HEK293 (cell line): ENCODE data around the gene IL17REL.

ENCODE experiments used
- CTCF ChIA-PET: fragments of 350-600 bp; formaldehyde crosslinking; extraction: SDS; loops from one replicate; lab custom pipeline; 2021; ENCODE audit warnings: antibody characterized with exemption; lab: Yijun Ruan, JAX
- POLR2A ChIA-PET: fragments of 300-600 bp; formaldehyde crosslinking; extraction: SDS; loops from one replicate; lab custom pipeline; 2020; ENCODE audit warnings: antibody characterized with exemption, inconsistent platforms; lab: Yijun Ruan, JAX
- H3K27ac ChIP-seq: fragments of 200-500 bp; sonication (Bioruptor generic); 2 replicates; pipeline ENCODE4 v1.5.1; 2014; ENCODE audit warnings: low read depth, low read length, control low read depth, inconsistent platforms; ENCODE audit errors: extremely low read depth
- H3K36me3 ChIP-seq, 2 experiments: fragments of 200-500 bp in 1 of 2; sonication (Bioruptor generic) in 1 of 2; 1 replicate in 1 of 2; 2 replicates in 1 of 2; pipeline ENCODE4 v1.5.1; 2014 to 2017; ENCODE audit warnings: inconsistent platforms in 2 of 2, low read length in 2 of 2; ENCODE audit not compliant: control insufficient read depth in 2 of 2, insufficient read depth in 1 of 2
- H3K4me1 ChIP-seq: fragments of 200-500 bp; sonication (Bioruptor generic); 2 replicates; pipeline ENCODE4 v1.5.1; 2014; ENCODE audit warnings: mild to moderate bottlenecking, low read length, inconsistent platforms; ENCODE audit not compliant: control insufficient read depth, insufficient read depth
- H3K4me3 ChIP-seq: 2 replicates; pipeline ENCODE4 v1.5.1; 2011; ENCODE audit warnings: low read depth, mild to moderate bottlenecking, control low read depth, low read length, moderate library complexity
- H3K9me3 ChIP-seq: fragments of 200-500 bp; sonication (Bioruptor generic); 2 replicates; pipeline ENCODE4 v1.5.1; 2014; ENCODE audit warnings: low read depth, low read length, inconsistent platforms; ENCODE audit not compliant: control insufficient read depth, insufficient read depth
- BCL11B ChIP-seq: fragments of 450-650 bp; formaldehyde crosslinking; IDR thresholded peaks from 2 replicates; pipeline ENCODE4 v1.5.1; 2016; ENCODE audit warnings: low read depth, missing biosample characterization, missing genetic modification characterization
- BCL6B ChIP-seq: fragments of 450-650 bp; formaldehyde crosslinking; IDR thresholded peaks from 2 replicates; pipeline ENCODE4 v1.5.1; 2017; ENCODE audit warnings: missing biosample characterization, missing genetic modification characterization
- CTCF ChIP-seq: fragments of 450-650 bp; formaldehyde crosslinking; IDR thresholded peaks from 2 replicates; pipeline ENCODE4 v1.5.1; 2016; ENCODE audit warnings: missing biosample characterization, missing genetic modification characterization
- EGR2 ChIP-seq: fragments of 450-650 bp; formaldehyde crosslinking; IDR thresholded peaks from 2 replicates; pipeline ENCODE4 v1.5.1; 2016; ENCODE audit warnings: low read depth, missing biosample characterization, missing genetic modification characterization
- KLF1 ChIP-seq: fragments of 450-650 bp; formaldehyde crosslinking; IDR thresholded peaks from 2 replicates; pipeline ENCODE4 v1.5.1; 2016; ENCODE audit warnings: missing biosample characterization, missing genetic modification characterization
- KLF16 ChIP-seq: fragments of 450-650 bp; formaldehyde crosslinking; IDR thresholded peaks from 2 replicates; pipeline ENCODE4 v1.5.1; 2017; ENCODE audit warnings: missing biosample characterization, missing genetic modification characterization
- PATZ1 ChIP-seq: fragments of 450-650 bp; formaldehyde crosslinking; IDR thresholded peaks from 2 replicates; pipeline ENCODE4 v1.5.1; 2016; ENCODE audit warnings: missing biosample characterization, missing genetic modification characterization
- SETDB1 ChIP-seq: IDR thresholded peaks from one replicate; pipeline ENCODE4 v1.6.1; 2017; ENCODE audit warnings: mild to moderate bottlenecking, low read length, moderate library complexity, mixed read lengths; ENCODE audit not compliant: insufficient read length
- YY2 ChIP-seq: fragments of 450-650 bp; formaldehyde crosslinking; IDR thresholded peaks from 2 replicates; pipeline ENCODE4 v1.5.1; 2016; ENCODE audit warnings: missing biosample characterization, missing genetic modification characterization
- ZBTB7A ChIP-seq: fragments of 450-650 bp; formaldehyde crosslinking; IDR thresholded peaks from 2 replicates; pipeline ENCODE4 v1.5.1; 2016; ENCODE audit warnings: low read depth, missing biosample characterization, missing genetic modification characterization
- ZBTB8A ChIP-seq: fragments of 450-650 bp; formaldehyde crosslinking; IDR thresholded peaks from 2 replicates; pipeline ENCODE4 v1.5.1; 2016; ENCODE audit warnings: missing biosample characterization, missing genetic modification characterization
- ZEB2 ChIP-seq: fragments of 450-650 bp; formaldehyde crosslinking; IDR thresholded peaks from 2 replicates; pipeline ENCODE4 v1.5.1; 2016; ENCODE audit warnings: missing biosample characterization, missing genetic modification characterization
- ZFP3 ChIP-seq: fragments of 450-650 bp; formaldehyde crosslinking; IDR thresholded peaks from 2 replicates; pipeline ENCODE4 v1.5.1; 2016; ENCODE audit warnings: low read depth, missing biosample characterization, missing genetic modification characterization
- ZIC2 ChIP-seq: fragments of 450-650 bp; formaldehyde crosslinking; IDR thresholded peaks from 2 replicates; pipeline ENCODE4 v1.5.1; 2016; ENCODE audit warnings: missing biosample characterization, missing genetic modification characterization
- ZNF112 ChIP-seq: fragments of 450-650 bp; formaldehyde crosslinking; IDR thresholded peaks from 2 replicates; pipeline ENCODE4 v1.5.0; 2017; ENCODE audit warnings: missing biosample characterization, missing genetic modification characterization
- ZNF18 ChIP-seq: fragments of 450-650 bp; formaldehyde crosslinking; IDR thresholded peaks from 2 replicates; pipeline ENCODE4 v1.5.1; 2016; ENCODE audit warnings: missing biosample characterization, missing genetic modification characterization
- ZNF341 ChIP-seq: fragments of 450-650 bp; formaldehyde crosslinking; IDR thresholded peaks from 2 replicates; pipeline ENCODE4; 2016; ENCODE audit warnings: low read depth, missing biosample characterization, missing genetic modification characterization
- ZNF600 ChIP-seq: fragments of 450-650 bp; formaldehyde crosslinking; IDR thresholded peaks from 2 replicates; pipeline ENCODE4 v1.5.1; 2016; ENCODE audit warnings: missing biosample characterization, missing genetic modification characterization
- ZNF670 ChIP-seq: fragments of 450-650 bp; formaldehyde crosslinking; IDR thresholded peaks from 2 replicates; pipeline ENCODE4 v1.5.1; 2016; ENCODE audit warnings: missing biosample characterization, missing genetic modification characterization, low read depth
- ZNF677 ChIP-seq: fragments of 450-650 bp; IDR thresholded peaks from 2 replicates; pipeline ENCODE4 v1.5.0; 2018; ENCODE audit warnings: missing biosample characterization, mild to moderate bottlenecking, missing genetic modification characterization, moderate library complexity
- ZNF701 ChIP-seq: fragments of 450-650 bp; formaldehyde crosslinking; IDR thresholded peaks from 2 replicates; pipeline ENCODE4 v1.5.1; 2016; ENCODE audit warnings: missing biosample characterization, missing genetic modification characterization
- ZSCAN4 ChIP-seq: fragments of 450-650 bp; formaldehyde crosslinking; IDR thresholded peaks from 2 replicates; pipeline ENCODE4 v1.5.1; 2017; ENCODE audit warnings: missing biosample characterization, missing genetic modification characterization
- ZSCAN5A ChIP-seq: fragments of 450-650 bp; formaldehyde crosslinking; IDR thresholded peaks from 2 replicates; pipeline ENCODE4 v1.5.1; 2016; ENCODE audit warnings: missing biosample characterization, missing genetic modification characterization

The IL17REL gene

GRCh38 chr22:49993649-49994360 lies 18.8 kb downstream of the IL17REL start:
- H3K4me1 ChIP-seq, result no peaks in the 10 kb centered on the region
- no peaks in the 10 kb centered on the region for H3K36me3 ChIP-seq
- no peak overlapping the region for H3K4me3 ChIP-seq
- no peaks in the 10 kb centered on the region for H3K9me3 ChIP-seq
- no peak for TF ChIP-seq SETDB1
- peak; percentile 15; the same call in 1 of the 2 replicates for TF ChIP-seq ZIC2 (tag by site-specific recombination)
- no peak for TF ChIP-seq ZNF112 (tag by site-specific recombination)
- CTCF ChIA-PET, result interaction anchor here (0.6 to 2.3 kb wide), 11 partner anchors 8 to 164 kb away, joined by 3 to 11 read pairs (median 3); no protein-coding TSS in a partner anchor
- POLR2A ChIA-PET, result interaction anchor here (1.0 kb wide), 1 partner anchor 9 kb away, joined by 3 read pairs; no protein-coding TSS in a partner anchor
- no peak overlapping the region for H3K27ac ChIP-seq

GRCh38 chr22:49992921-49993648 lies 19.5 kb downstream of the IL17REL start:
- H3K4me3 ChIP-seq, result no peak overlapping the region
- ChIA-PET CTCF (interaction anchor here (0.6 to 2.3 kb wide), 9 partner anchors 8 to 196 kb away, joined by 3 to 11 read pairs (median 4); no protein-coding TSS in a partner anchor), POLR2A (interaction anchor here (1.0 kb wide), 1 partner anchor 9 kb away, joined by 3 read pairs; no protein-coding TSS in a partner anchor)
- no peaks in the 10 kb centered on the region for H3K4me1 ChIP-seq
- H3K9me3 ChIP-seq, result no peaks in the 10 kb centered on the region
- no peaks in the 10 kb centered on the region for H3K36me3 ChIP-seq
- H3K27ac ChIP-seq, result no peak overlapping the region
- no peak for TF ChIP-seq ZSCAN4 (tag by site-specific recombination)
- 0 out of 2 replicates have a peak, but pooled peaks have one; percentile 55 for TF ChIP-seq ZNF341 (tag by site-specific recombination)
- TF ChIP-seq PATZ1 (tag by site-specific recombination), result 0 out of 2 replicates have a peak, but pooled peaks have one; percentile 19
- no peak for TF ChIP-seq ZNF18
- TF ChIP-seq KLF1 (tag by site-specific recombination), result 0 out of 2 replicates have a peak, but pooled peaks have one; percentile 16
- no peak for TF ChIP-seq ZNF677 (tag by site-specific recombination)
- TF ChIP-seq CTCF (tag by site-specific recombination), result peak; percentile 77
- TF ChIP-seq ZBTB7A (tag by site-specific recombination), result no peak
- no peak for TF ChIP-seq KLF16 (tag by site-specific recombination)
- TF ChIP-seq ZFP3 (tag by site-specific recombination), result no peak
- no peak for TF ChIP-seq BCL11B (tag by site-specific recombination)
- peak; percentile 69; the same call in 1 of the 2 replicates for TF ChIP-seq EGR2
- no peak for TF ChIP-seq ZSCAN5A (tag by site-specific recombination)
- no peak for TF ChIP-seq ZNF600 (tag by site-specific recombination)
- TF ChIP-seq ZBTB8A (tag by site-specific recombination), result peak; percentile 36; the same call in 1 of the 2 replicates
- TF ChIP-seq ZNF670 (tag by site-specific recombination), result no peak
- TF ChIP-seq ZNF701 (tag by site-specific recombination), result no peak
- TF ChIP-seq YY2 (tag by site-specific recombination), result no peak
- TF ChIP-seq BCL6B, result no peak
- no peak for TF ChIP-seq ZEB2 (tag by site-specific recombination)
